Loucy (cell line): ENCODE data around the gene ACLY.

Experiments
- CTCF ChIP-seq: fragments of 200-600 bp; sonication (generic); conservative IDR thresholded peaks from 2 replicates; pipeline ENCODE4 v1.5.1; 2014; ENCODE audit warnings: mild to moderate bottlenecking, antibody characterized with exemption, low read length
- EZH2phosphoT487 ChIP-seq: fragments of 200-600 bp; IDR thresholded peaks from 2 replicates; pipeline ENCODE4 v1.6.1; 2018; ENCODE audit warnings: antibody characterized with exemption, mild to moderate bottlenecking, moderate library complexity, borderline replicate concordance

- TF ChIP-seq CTCF (no peak), EZH2phosphoT487 (no peak)
Measured at GRCh38 chr17:41870097-41870496, 48.7 kb downstream of the ACLY start.
